Sigmoid colon (tissue), 3 donors: ENCODE results near the gene SNTG2.

Experiments used
- POLR2A ChIP-seq, 2 donors: fragments of 450-650 bp; IDR thresholded peaks; one replicate each; pipeline ENCODE4 v1.6.1; 2016; ENCODE audit warnings: antibody characterized with exemption in 2 of 2, mild to moderate bottlenecking in 2 of 2, moderate library complexity in 2 of 2
- TF ChIP-seq, protein P1 (sequence below), 4 experiments: fragments of 450-650 bp in 3 of 4; fragments of 200-600 bp in 1 of 4; IDR thresholded peaks; one replicate each; pipeline ENCODE4 v1.5.1; 2016 to 2019; ENCODE audit warnings: antibody characterized with exemption in 4 of 4, mild to moderate bottlenecking in 3 of 4, moderate library complexity in 2 of 4

DNA sequence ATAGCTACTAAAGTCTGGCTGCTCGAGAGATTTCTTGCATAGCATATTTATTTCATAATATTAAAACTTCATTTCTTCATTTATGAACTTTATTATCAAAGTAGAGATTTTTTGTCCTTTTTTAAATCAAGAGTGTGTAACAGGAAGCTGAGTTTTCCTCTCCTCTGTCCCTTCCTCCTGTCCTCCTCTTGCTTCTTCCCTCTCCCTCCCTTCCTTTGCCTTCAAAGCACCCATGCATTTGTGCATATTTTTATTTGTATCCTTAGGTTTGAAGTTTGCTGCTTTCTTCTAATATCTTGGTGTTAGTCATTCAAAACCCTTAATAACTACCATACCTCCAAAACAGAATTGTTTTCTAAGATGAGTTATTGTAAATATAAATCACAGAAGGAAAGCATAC, 174.6 kb downstream of the SNTG2 start:
- TF ChIP-seq, protein P1, sequence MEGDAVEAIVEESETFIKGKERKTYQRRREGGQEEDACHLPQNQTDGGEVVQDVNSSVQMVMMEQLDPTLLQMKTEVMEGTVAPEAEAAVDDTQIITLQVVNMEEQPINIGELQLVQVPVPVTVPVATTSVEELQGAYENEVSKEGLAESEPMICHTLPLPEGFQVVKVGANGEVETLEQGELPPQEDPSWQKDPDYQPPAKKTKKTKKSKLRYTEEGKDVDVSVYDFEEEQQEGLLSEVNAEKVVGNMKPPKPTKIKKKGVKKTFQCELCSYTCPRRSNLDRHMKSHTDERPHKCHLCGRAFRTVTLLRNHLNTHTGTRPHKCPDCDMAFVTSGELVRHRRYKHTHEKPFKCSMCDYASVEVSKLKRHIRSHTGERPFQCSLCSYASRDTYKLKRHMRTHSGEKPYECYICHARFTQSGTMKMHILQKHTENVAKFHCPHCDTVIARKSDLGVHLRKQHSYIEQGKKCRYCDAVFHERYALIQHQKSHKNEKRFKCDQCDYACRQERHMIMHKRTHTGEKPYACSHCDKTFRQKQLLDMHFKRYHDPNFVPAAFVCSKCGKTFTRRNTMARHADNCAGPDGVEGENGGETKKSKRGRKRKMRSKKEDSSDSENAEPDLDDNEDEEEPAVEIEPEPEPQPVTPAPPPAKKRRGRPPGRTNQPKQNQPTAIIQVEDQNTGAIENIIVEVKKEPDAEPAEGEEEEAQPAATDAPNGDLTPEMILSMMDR (IDR thresholded peaks at IDR 0.05), result no peak
- TF ChIP-seq POLR2A (IDR thresholded peaks at IDR 0.05), result no peak
